ENCODE results near the gene SLC25A27.

DNA sequence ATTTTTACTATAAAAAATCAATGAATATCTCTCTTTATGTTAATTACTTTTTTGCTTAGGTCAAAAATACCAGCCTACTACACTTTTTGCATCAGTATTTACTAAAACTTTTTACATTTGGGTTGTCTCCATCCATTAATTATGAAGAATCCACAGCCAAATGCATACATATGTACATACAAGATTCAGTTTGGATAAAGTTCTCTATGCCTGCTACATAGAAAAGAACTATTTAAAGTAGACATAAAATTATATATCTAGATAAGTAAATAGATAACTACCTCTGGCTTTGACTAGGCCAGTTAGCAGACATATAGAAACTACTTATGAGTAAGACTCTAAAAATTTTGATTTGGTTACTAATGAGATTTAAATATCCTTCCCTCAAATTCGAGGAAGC lies 47.2 kb downstream of the SLC25A27 start:
- TF ChIP-seq GATA3 (IDR thresholded peaks at IDR 0.05; ENCODE audit: low read depth, low read length) (no peak), GATA2 (IDR thresholded peaks at IDR 0.05; ENCODE audit: low read depth, low read length) (no peak)
